Activated CD4-positive, alpha-beta T cell treated with anti-CD3 and anti-CD28 coated beads, Interleukin-2, amount 50 U/mL, for 48 hours (primary cell): ENCODE measurements around the gene PRKG2.
"Not testable (repeated sequence)": the region's sequence is repeated elsewhere in the genome, so short reads cannot be mapped to it uniquely, and the experiment has no call there.

Experiments
- DNase-seq, 2 experiments: peaks; one replicate each; pipeline ENCODE4 v3.0.0-alpha.2; 2020

The PRKG2 gene

GRCh38 chr4:81214144-81214880, 710 bp downstream of the PRKG2 start:
- peak in 1 of 2 experiments; percentile 4 for DNase-seq

- no peak for DNase-seq
Observed at GRCh38 chr4:81213671-81214070, 1.4 kb downstream of the PRKG2 start.

DNA sequence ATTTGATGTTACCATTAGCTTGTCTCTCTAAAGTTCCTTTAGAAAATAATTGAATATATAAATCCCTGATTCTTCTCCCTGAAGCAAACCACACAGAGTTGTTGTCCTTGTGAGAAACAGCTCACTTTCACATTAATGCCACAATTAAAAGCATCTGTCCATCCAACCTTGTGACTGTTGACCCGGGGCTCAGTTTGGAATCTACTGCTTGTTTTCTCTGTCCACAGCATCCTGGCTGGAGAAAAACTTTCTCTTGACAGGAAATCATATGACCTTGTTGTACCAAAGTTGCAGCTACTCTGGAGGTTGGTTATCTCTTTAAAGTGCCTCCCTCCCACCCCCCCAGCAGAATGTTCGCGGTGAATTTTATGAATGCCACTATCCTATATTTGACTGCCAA, 3.1 kb downstream of the PRKG2 start:
- no peak for DNase-seq

DNA sequence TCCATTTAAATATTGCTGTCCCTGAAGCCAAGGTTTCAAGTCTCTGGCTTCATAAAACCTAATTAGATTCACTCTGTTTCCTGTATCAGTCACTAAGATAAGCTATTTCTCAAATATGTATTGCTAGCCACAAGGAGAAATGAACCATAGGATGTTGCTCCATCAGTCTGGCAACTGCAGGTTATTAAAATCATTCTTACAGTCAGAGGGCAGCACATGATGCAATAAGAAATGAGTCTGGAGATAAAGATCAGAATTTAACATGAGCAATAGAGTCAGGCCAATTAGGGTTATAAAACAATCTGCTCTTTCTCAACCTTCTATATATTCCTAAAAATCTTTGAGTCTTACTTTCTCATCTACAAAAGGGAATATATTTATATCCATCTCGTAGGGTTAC, 7.2 kb downstream of the PRKG2 start:
- no peak for DNase-seq

GRCh38 chr4:81205302-81205701, 9.7 kb downstream of the PRKG2 start:
- DNase-seq = no peak

DNA sequence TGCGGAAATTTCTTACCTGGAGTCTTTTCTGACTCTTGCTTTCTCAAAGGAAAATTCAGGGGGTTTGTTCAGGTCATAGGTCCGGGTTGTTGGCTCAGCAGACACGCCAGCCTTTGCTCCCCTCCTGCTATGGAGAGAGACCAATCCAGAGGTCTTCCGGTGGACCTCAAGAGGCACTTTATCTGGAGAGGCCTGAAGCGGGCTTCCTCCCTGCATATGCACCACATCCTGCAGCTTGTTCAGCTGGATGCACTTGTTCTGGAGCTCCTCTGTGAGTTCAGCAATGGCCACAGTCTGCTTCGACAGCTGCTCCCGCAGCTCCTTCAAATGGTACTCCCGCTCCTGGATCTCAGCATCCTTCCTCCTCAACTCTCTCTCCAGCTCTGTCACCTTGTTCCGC, 10.5 kb downstream of the PRKG2 start:
- no peak for DNase-seq

DNA sequence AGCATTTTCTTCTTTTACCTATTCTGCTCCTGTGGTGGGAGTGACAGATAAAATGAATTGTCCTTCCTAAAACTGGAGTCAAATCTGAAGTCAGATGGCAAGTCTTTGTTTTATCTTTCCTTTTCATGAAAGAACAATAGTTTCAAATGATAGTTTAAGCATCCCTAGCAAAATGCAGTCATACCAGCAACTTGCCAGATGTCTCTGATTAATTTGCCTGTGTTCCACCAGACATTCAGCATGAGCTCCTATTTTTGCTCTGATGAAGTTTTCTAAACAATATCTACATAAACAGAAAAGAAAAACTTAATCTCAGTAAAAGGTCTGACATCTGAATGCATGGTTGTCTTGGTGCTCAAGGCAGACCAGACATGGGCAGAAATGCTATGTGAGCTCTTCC, 15.2 kb downstream of the PRKG2 start:
- DNase-seq = no peak

- no peak for DNase-seq
Observed at GRCh38 chr4:81198609-81199008, 16.4 kb downstream of the PRKG2 start.

DNA sequence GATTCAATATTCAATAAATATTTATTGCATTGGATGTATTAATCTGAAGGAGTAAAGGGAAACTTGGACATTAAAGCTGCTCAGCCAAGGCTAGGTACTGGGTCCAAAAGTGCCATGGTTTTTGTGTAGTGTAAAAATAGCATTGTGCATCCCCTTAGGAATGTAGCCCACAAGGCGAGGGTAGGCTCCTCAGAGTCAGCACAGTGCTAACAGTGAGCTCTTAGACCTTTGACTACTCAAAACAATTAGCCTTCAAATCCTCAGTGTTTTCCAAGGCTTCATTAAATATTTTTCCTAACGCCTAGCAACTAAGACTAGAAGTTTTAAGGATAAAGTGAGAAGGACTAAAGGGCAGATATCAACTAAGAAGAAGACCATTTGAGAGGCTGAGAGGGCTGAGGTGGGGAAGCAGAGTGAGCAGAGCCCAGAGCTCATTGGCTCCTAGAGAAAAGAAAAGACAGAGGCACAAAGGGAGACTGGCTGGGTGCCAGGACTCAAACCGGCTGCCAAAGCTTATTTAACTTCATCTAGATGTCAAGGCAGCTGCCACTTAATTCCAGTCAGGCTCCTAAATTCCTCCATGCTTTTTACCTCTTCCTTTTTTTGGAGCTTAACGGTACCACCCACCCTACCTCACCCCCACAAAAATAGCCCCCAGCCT, 17.0 kb downstream of the PRKG2 start:
- DNase-seq = no peak

DNA sequence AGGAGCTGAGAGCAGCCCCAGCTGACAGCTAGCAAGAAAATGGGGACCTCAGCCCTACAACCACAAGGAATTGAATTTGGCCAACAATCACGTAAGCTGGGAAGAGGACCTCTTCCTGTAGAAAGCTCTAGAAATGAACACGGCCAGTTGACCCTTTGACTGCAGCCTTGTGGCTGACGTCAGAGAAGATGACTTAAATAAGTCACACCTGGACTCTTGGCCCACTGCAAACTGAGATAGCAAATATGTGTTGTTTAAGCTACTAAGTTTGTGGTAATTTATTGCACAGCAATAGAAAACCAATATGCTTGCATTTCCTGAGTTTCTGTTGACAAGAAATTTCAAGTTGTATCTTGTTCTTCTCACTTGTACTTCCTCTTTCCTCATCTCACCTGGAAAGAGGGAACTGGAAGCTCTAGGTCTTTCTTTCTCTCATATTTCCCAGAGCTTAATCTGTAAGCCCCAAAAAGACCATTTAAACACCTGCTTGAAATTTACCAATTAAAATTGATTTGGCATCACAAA, 18.8 kb downstream of the PRKG2 start:
- no peak for DNase-seq

DNA sequence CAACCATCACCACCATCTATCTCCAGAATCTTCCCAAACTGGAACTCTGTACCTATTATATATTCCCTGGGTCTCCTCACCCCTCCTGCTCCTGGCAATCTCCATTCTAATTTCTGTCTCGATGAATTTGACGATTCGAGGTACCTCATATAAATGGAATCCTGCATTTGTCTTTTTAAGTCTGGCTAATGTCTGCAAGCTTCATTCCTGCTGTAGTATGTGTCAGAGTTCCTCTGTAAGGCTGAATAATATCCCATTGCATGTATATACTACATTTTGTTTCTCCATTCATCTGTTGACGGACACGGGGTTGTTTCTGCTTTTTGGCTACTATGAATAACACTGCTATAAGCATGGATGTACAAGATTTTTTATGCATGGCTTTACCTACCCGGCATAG, 19.5 kb downstream of the PRKG2 start:
- DNase-seq = no peak

DNA sequence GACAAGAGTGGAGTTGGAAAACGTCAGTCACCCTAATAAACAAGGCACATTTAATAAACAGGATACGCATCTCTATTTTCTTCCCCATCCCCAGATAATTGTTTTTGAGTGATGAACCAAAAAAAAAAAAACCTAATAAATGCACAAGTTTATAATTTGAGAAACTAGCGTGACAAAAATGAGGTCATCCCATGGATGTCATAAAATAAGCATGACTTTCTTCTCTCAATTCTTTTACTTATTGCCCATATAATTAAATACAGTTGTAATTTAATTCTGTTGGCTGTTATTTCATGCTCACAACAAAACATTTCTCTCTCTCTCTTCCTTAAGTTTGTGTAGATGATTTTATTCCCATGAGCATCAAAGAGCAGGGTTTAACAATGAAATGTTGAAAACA, 20.7 kb downstream of the PRKG2 start:
- DNase-seq = no peak

DNA sequence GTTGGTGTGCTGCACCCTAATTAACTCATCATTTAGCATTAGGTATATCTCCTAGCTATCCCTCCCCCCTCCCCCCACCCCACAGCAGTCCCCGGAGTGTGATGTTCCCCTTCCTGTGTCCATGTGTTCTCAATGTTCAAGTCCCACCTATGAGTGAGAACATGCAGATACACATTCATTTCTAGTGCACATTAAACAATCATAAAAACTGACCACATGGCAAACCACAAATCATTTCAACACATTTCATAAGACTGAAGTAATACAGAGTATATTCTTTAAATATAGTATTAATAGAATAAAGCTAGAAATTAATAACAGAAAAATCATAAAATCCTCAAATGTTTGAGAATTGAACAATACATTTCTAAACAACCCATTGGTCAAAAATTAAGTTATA, 34.1 kb downstream of the PRKG2 start:
- DNase-seq = no peak

DNA sequence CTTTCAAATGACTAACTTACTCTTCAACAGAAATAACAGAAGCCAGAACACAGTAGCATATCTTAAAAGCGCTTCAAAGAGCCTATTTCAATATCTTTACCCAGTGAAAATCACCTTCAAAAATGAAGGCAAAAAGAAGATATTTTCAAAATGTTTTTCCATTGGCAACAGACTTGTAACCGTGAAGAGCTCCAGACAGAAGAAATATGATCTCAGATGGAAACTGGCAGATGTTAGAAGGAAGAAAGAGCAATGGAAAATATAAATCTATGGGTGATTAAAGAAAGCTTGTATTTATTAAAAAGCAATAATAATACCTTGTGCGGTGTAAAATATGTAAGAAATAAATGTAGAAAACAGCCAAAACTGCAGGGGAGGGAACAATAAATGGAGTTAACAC, 35.7 kb downstream of the PRKG2 start:
- DNase-seq = no peak

DNA sequence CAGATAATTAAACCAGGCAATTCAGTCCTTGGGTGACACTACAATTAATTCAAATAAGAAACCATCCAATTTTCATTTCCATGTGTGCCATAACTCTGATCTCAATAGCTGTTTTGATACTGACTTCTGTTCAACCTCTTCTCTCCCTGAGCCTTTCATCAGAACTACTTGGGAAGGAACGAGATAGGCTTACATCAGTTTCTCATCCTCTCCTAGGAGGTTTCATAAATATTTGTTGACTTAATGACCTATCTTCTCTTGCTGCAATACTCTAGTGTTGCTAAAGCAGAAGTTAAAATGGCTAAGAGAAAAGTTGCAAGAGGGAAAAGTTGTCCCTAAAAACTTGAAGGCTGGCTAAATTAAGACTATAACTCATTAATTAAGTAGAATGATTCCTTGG, 41.8 kb downstream of the PRKG2 start:
- no peak for DNase-seq

DNA sequence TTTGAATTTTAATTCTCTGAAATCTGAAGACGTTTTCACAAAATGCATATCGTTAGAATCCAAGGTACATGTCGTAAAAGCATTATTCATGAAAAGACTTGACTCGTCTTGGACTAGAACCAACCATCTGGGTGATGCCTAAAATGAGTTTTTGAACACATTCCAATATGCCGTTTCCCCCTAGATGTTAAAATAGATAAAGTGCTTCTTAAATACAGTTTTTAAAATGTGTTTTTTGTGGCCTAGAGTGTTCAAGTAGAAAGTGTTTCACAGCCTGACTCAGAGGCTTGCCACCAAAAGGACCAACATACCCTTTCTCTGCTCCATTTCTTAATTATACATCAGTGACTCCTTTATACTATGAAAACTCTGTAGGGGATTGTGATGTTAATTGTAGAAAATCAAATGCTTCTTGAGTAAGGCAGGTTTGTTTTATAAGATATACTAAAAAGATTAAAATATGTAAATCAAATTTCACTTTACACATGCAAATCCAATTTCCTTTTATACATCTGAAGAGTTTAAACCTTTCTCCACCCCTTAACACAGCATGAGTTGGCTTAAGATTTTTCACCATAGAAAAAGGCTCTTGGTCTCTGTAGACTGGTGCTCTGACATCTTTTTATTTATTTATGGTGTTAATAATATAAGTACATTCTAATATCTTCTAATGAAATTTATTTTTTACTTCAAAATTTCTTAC, 48.4 kb downstream of the PRKG2 start:
- no peak for DNase-seq

- DNase-seq = no peak
Observed at GRCh38 chr4:81165861-81166430, 49.1 kb downstream of the PRKG2 start.

DNA sequence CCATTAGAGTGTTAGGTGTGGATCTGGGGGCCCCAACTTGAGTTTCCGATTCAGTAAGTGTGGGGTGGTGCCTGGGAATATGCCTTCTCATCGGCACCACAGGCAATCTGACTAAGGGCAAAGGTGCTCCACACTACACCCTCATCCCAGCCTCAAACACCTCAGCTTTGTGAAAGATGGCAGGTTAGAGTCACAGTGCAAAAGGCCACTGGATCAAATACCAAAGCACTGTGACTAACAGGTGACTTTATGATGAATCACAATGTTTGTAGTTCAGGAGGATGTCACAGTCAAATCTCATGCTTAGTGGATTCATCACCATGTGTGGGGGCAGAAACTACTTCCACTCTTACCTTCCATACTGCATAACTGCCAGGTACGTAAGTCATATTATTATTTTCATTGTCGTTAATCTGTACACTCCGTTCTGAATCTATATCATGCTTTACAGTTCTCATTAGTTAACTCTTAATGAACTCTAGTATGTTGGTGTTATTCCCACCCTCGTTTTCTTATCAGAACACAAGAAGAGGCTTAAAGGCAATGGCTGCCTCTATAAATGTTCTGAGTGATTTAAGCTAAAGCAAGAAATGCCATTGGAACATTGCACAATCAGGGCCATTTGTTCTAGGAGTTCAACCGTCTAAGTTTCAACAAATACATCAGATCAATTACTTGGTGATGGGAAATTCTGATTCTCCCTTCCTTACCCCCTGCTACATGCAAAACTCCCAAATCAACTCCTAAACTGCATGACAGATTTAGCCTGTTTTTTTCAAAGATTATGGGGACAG, 50.2 kb downstream of the PRKG2 start:
- no peak for DNase-seq

DNA sequence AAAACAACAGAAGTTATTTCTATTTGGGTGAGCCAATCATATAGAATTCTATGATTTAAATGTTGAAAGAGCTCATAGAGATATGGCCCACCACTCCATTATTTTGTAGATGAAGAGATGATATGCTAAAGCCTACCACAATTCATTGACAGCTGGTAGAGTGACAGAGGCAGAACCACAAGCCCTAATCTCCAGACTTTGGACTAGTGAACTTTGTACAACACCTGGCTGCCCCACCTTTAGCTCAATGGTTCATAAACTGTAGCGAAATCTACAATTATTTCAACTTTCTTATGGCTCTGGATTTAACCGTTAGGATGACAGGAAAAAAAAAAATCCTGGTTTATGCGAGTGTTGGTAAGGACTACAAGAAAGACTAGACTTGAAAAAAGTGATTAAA, 50.9 kb downstream of the PRKG2 start:
- DNase-seq = no peak

- no peak for DNase-seq
Observed at GRCh38 chr4:81162752-81163458, 52.1 kb downstream of the PRKG2 start.

DNA sequence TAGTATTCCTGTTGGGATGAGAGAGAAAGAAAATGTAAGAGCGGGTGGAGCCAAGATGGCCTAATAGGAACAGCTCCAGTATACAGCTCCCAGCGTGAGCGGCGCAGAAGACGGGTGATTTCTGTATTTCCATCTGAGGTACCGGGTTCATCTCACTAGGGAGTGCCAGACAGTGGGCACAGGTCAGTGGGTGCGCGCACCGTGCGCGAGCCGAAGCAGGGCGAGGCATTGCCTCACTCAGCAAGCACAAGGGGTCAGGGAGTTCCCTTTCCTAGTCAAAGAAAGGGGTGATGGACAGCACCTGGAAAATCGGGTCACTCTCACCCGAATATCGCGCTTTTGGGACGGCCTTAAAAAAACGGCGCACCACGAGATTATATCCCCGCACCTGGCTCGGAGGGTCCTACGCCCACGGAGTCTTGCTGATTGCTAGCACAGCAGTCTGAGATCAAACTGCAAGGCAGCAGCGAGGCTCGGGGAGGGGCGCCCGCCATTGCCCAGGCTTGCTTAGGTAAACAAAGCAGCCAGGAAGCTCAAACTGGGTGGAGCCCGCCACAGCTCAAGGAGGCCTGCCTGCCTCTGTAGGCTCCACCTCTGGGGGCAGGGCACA, 61.2 kb downstream of the PRKG2 start:
- DNase-seq = not testable (repeated sequence)
